Right lobe of liver (tissue), 6 donors: ENCODE data around the gene SULF2. TPM values are rescaled to one million over a fixed set of nuclear protein-coding genes. Genes with fewer than 3 reads are reported as not detected.

Experiments
- ATAC-seq, 4 donors: fragments of 200-7000 bp; cut with Tn5 transposase; one replicate each; pipeline ENCODE4 v1.9.1; 2020; ENCODE audit warnings: mild to moderate bottlenecking in 4 of 4, moderate library complexity in 4 of 4
- DNase-seq, 3 donors: peaks; one replicate each; pipeline ENCODE4 v3.0.0-alpha.2; 2020
- H3K27ac ChIP-seq, 3 donors: fragments of 200-600 bp; one replicate each; pipeline ENCODE4 v1.8.0; 2022
- H3K27me3 ChIP-seq, 2 donors: fragments of 200-600 bp; one replicate each; pipeline ENCODE4 v1.8.0; 2022
- H3K36me3 ChIP-seq, 4 donors: fragments of 200-600 bp; sonication (generic) in 1 of 4; one replicate each; pipeline versions ENCODE4 v1.5.1 to v1.8.0; 2017 to 2022; ENCODE audit warnings: control low read depth in 1 of 4
- H3K4me1 ChIP-seq, 4 donors: fragments of 200-600 bp; sonication (generic) in 1 of 4; one replicate each; pipeline versions ENCODE4 v1.5.1 to v1.8.0; 2017 to 2022; ENCODE audit warnings: control low read depth in 1 of 4
- H3K4me3 ChIP-seq, 3 donors: fragments of 200-600 bp; one replicate each; pipeline ENCODE4 v1.8.0; 2022
- H3K9me3 ChIP-seq, 4 donors: fragments of 200-600 bp; sonication (generic) in 1 of 4; one replicate each; pipeline versions ENCODE4 v1.5.1 to v1.8.0; 2017 to 2022; ENCODE audit warnings: control low read depth in 1 of 4
- CTCF ChIP-seq, 4 donors: fragments of 200-600 bp in 3 of 4; fragments of 450-650 bp in 1 of 4; IDR thresholded peaks; one replicate each; pipeline versions ENCODE4 v1.5.1 to v1.8.0; 2016 to 2022; ENCODE audit warnings: antibody characterized with exemption in 4 of 4, mild to moderate bottlenecking in 2 of 4
- POLR2A ChIP-seq: fragments of 450-650 bp; IDR thresholded peaks from one replicate; pipeline ENCODE4 v1.6.1; 2017; ENCODE audit warnings: antibody characterized with exemption, mild to moderate bottlenecking
- WGBS: methylation state at CpG from one replicate; pipeline ENCODE4 v1.1.6; 2018; ENCODE audit warnings: low coverage, low lambda C conversion rate; ENCODE audit not compliant: insufficient coverage; ENCODE audit errors: missing lambda C conversion rate; 5-methylcytosine and 5-hydroxymethylcytosine counted together
- intact Hi-C, 2 donors: fragments of 100-400 bp; cut with DNase I; formaldehyde crosslinking; loops; one replicate each; pipeline versions ENCODE4 v1.11.2 to v1.14.1; 2022
- total RNA-seq, 6 experiments: library from RNA; depleted of rRNA in 2 of 6; stranded (reverse); fragments of >200 nt in 2 of 6; fragmentation: NEBNext Ultra II Directional in 3 of 6; extraction: Animal tissue kit (Norgen Biotek cat#: 25700) in 3 of 6; gene quantifications; one replicate each; pipeline versions ENCODE4 v1.1.0 to v1.2.4, GENCODE V29; 2016 to 2023
- donor health status: DM: no; HTN: yes; CAD: no.
- donor health status: DM: no; HTN: no; CAD: no.
- donor health status: DM: no; HTN: no; CAD: no.
- donor health status: DM: no; HTN: yes; CAD: no.
- donor health status: DM: no; HTN: yes; CAD: no.

The SULF2 gene
- total RNA-seq, 6 experiments from 2014 or later: 6.1 to 92.0 (median 48.3) TPM

- TF ChIP-seq CTCF (IDR thresholded peaks at IDR 0.05): no peak
- TF ChIP-seq POLR2A: no peak
- H3K36me3 ChIP-seq: peaks cover 0 to 3% (median 0%) of the 10 kb centered on the region in 4 donors
- no peaks in the 10 kb centered on the region for H3K9me3 ChIP-seq
- no peak overlapping the region for H3K27ac ChIP-seq
- no peak for DNase-seq
- ATAC-seq: no peak
- intact Hi-C loops: no loop called here
- 87% methylated on average over 17 of the region's 32 CpGs for WGBS
- H3K27me3 ChIP-seq: no peaks in the 10 kb centered on the region
- H3K4me1 ChIP-seq: no peaks in the 10 kb centered on the region
- no peak overlapping the region for H3K4me3 ChIP-seq
These were observed 27.9 kb downstream of the SULF2 start for GRCh38 chr20:47757145-47758035.

GRCh38 chr20:47754946-47755652 lies 30.2 kb downstream of the SULF2 start:
- DNase-seq (no peak), ATAC-seq (no peak)
- peaks cover 0 to 3% (median 0%) of the 10 kb centered on the region in 4 donors for H3K36me3 ChIP-seq
- H3K27me3 ChIP-seq: no peaks in the 10 kb centered on the region
- H3K27ac ChIP-seq: no peak overlapping the region
- no peak for TF ChIP-seq CTCF (IDR thresholded peaks at IDR 0.05)
- TF ChIP-seq POLR2A: no peak
- H3K9me3 ChIP-seq: no peaks in the 10 kb centered on the region
- 89% methylated on average over 6 of the region's 10 CpGs for WGBS
- H3K4me1 ChIP-seq: no peaks in the 10 kb centered on the region
- no peak overlapping the region for H3K4me3 ChIP-seq
- intact Hi-C loops: no loop called here

GRCh38 chr20:47754388-47754715 lies 30.9 kb downstream of the SULF2 start:
- no peak for DNase-seq
- intact Hi-C loops: no loop called here
- peaks cover 0 to 3% (median 0%) of the 10 kb centered on the region in 4 donors for H3K36me3 ChIP-seq
- H3K9me3 ChIP-seq: no peaks in the 10 kb centered on the region
- H3K27ac ChIP-seq: no peak overlapping the region
- 88% methylated on average over 2 of the region's 2 CpGs for WGBS
- no peaks in the 10 kb centered on the region for H3K4me1 ChIP-seq
- H3K4me3 ChIP-seq: no peak overlapping the region
- no peaks in the 10 kb centered on the region for H3K27me3 ChIP-seq
- ATAC-seq: no peak
- TF ChIP-seq CTCF (IDR thresholded peaks at IDR 0.05) (no peak), POLR2A (no peak)

- peaks cover 0 to 3% (median 0%) of the 10 kb centered on the region in 4 donors for H3K36me3 ChIP-seq
- ATAC-seq: no peak
- no peak overlapping the region for H3K27ac ChIP-seq
- 85% methylated on average over 9 of the region's 14 CpGs for WGBS
- no peak overlapping the region for H3K4me3 ChIP-seq
- TF ChIP-seq CTCF (IDR thresholded peaks at IDR 0.05): no peak
- TF ChIP-seq POLR2A: no peak
- H3K4me1 ChIP-seq: no peaks in the 10 kb centered on the region
- H3K9me3 ChIP-seq: no peaks in the 10 kb centered on the region
- intact Hi-C loops: no loop called here
- no peaks in the 10 kb centered on the region for H3K27me3 ChIP-seq
- DNase-seq: no peak
These were observed 31.5 kb downstream of the SULF2 start for GRCh38 chr20:47753576-47754387.
